GM21737 (cell line): Measurements from ENCODE around the gene CMTM4.
"Not testable (repeated sequence)": the region's sequence is repeated elsewhere in the genome, so short reads cannot be mapped to it uniquely, and the experiment has no call there.

Experiments
- ATAC-seq: cut with Tn5 transposase; IDR thresholded peaks from one replicate; pipeline ENCODE4 v1.9.1; 2021; ENCODE audit warnings: mild to moderate bottlenecking, moderate library complexity; ENCODE audit not compliant: unreplicated experiment

The CMTM4 gene

DNA sequence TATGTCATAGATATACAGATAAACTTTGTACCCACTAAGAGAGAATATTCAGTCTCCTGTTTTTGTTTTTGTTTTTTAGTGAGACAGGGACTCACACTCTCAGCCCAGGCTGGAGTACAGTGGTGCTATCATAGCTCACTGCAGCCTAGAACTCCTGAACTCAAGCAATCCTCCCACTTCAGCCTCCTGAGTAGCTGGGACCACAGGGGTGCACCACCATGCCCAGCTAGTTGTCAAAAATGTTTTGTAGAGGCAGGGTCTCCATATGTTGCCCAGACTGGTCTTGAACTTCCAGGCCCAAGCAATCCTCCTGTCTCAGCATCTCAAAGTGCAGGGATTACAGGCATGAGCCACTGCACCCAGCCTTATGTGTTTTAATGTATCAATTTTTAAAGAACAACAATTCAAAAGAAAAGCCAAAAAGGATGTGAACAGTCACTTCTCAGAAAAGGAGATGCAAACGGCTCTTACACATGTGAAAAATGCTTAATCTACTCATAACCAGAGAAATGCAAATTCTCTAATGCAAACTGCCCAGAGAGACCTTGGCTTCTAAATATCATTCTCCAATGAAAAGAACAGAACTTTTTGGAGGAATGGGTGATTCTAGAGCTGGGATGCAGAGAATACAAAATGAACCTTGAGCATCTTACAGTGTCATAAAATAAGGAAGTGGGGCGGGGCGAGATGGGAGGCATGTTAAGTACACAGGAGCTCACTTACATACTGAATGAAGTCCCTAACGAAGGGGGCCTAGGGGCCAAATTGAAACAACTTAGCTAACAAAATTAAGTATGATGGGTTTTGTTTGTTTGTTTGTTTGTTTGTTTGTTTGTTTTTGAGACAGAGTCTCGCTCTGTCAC, 99.3 kb downstream of the CMTM4 start:
- no peak for ATAC-seq

- ATAC-seq: not testable (repeated sequence)
Measured at GRCh38 chr16:66596559-66596958, 100.0 kb downstream of the CMTM4 start.

DNA sequence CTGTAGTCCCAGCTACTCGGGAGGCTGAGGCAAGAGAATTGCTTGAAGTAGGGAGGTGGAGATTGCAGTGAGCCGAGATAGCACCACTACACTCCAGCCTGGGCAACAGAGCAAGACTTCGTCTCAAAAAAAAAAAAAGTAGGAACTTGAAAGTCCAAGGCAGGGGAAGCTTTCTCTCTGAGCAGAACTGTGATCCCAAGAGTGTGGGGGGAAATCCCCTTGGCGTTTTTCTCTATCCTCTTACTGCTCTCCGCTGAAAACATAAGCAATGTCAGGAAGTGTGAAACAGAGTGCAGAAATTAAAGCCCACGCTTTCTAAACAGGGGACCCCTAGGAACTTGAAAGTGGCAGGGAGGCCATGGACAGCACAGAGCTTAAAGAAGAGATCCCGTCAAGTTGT, 101.8 kb downstream of the CMTM4 start:
- no peak for ATAC-seq

DNA sequence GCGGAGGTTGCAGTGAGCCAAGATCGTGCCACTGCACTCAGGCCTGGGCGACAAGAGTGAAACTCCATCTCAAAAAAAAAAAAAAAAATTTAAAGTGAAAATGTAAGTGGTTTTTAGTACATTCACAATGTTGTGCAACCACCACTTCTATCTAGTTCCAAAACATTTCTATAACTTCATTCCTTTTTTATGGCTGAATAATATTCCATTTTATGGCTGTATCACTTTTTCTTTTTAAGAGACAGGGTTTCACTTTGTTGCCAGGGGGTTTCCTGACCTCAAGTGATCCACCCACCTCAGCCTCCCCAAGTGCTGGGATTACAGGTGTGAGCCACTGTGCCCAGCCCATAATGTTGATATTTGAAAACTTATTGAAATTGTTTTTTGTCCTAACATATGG, 103.7 kb downstream of the CMTM4 start:
- no peak for ATAC-seq

GRCh38 chr16:66592241-66592640, 104.3 kb downstream of the CMTM4 start:
- ATAC-seq: no peak

- ATAC-seq: no peak
Measured at GRCh38 chr16:66591018-66591417, 105.5 kb downstream of the CMTM4 start.

GRCh38 chr16:66590322-66590721, 106.2 kb downstream of the CMTM4 start:
- no peak for ATAC-seq

DNA sequence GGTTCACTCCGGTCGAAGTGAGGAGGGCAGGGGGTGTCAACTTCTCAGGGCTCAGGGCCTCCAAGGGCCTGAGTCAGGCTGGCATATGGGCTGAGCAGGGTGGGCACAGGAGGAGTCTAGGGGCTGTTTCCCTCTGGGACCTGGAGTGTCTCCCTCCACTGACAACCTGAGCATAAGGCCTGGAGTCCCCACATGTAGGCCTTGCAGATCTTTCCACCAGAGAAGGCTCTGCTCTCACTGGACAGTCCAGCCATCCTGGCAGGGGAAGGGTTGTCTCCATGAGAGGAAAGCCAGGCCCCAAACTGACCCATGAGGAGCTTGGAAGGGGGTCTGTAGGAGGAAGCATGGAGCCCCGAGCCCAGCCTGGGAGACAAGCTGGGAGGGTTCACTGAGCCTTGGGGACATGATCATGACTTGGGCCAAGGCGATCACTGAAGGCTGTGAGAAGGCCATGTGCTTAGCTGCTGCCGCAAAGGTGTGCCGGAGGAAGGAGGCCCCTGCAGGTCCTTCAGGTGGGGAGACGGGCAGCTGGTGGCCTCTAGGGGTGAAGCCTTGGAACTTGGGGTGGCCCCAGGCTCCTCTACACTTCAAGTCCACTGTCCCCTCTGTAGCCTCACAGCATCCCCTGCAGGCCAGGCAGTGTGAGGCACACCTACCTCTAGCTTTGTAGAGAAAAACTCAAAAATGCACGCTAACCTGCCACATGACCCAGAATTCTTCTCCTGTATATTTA, 107.4 kb downstream of the CMTM4 start:
- ATAC-seq: no peak

GRCh38 chr16:66587881-66588600, 108.5 kb downstream of the CMTM4 start:
- ATAC-seq: no peak

DNA sequence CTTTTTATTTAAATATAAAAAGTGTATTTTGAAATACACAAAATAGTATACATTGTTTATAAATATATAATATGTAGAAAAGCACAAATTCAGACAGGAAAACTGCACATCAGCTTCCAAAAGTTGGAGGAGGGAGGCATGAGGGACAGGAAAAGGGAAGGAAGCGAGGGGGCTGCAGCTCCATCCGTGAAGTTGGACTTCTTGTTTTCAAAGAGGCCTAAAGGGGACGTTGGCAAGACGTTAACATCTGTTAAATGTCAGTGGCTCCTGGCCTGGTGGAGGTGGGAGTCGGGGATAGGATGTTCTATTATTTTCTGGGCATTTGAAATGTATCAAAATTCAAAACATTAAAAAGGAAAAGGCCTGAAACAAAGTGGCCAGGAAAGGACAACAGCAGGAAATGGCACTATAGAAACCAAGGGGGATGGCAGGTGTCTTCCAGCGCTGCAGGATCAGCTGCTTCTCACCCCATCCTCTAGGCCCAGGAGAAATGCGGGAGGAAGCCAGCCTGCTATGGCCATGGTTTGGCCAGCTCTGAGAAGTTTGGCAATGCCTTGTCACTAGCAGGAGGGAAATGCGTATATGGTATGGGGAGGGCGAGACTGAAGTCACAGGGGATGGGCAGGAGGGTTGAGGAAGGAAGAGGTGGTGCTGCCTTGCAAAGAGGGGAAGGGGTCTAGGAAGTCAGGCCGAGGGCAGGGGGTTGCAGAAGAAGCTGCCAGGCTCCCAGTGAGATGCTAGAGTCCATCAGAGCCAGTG, 110.9 kb downstream of the CMTM4 start:
- ATAC-seq: no peak

DNA sequence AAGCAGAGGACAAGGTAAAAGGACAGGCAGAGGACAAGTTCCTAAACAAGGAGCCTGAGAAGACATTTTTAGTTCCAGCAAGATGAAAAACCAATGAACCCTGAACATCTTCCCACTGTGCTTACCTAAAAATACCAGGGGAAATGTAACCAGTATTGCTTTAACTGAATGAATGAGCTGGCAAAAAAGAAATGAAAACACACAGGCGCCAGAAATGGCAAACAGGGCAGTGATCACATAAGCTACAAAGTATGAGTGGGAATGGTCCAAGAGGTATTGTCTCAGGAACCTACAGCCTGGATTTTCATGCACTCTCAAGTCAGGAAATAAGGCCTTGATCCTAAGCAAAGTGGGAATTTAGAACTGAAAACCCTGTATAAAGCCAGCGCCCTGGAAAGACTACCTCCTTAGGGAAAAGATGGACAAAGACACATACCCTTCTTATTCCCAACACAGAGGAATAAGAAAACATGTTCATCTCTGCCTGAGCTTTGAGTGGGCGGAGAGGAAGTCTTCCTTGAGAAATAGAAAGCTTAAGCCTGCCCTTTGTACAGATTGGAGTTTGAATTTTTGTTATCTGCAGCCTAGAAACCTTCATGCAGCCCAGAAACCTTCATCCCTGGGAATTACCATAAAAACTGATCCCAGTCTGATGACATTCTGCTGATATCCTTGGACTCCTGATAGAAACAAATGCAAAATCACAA, 115.1 kb downstream of the CMTM4 start:
- no peak for ATAC-seq

- no peak for ATAC-seq
Measured at GRCh38 chr16:66580605-66581209, 115.8 kb downstream of the CMTM4 start.

DNA sequence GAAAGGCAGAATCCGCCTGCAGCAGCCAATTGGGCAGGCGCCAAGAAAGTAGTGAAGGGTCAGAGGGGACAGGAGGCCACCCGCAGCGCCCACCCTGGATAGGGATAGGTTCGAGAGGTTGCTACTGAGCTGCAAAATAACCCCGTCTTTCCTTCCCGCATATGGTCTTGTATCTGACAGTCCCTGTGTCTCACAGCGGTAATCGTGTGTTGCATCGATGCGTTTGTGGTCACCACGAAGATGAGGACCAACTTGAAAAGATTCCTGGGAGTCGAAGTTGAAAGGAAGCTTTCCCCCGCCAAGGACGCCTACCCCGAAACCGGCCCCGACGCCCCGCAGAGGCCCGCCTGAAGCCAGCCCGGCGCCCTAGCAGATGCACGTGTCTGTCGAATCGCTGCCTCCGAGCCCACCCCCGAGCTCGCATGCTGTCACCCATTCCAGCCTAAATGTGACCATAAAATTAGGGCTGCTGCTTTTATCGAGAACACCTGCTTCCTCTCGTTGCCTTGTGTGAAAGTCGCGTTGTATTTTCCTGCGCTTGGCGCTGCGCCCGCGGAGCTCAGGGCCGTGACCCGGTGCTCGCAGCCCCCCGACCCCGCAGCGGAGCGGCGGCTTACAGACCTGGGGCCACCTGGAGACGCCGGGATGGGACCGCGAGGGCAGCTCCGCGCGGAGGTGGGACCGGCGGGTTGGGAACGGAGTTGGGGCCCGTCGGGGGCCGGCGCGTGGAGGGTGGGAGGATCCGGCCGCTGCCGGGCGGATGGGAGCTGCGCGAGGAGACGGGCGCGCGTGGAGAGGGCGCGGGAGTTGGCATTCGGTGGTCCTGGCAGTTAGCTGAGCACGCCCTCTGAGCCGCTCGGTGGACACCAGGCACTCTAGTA, 117.7 kb downstream of the CMTM4 start, which contains the start of gene CMTM2:
TSS of gene CMTM2 (plus strand) at position 813 of the 881 bp plus-strand sequence. CDS start 145 bp downstream, outside the sequence.
- ATAC-seq: no peak

DNA sequence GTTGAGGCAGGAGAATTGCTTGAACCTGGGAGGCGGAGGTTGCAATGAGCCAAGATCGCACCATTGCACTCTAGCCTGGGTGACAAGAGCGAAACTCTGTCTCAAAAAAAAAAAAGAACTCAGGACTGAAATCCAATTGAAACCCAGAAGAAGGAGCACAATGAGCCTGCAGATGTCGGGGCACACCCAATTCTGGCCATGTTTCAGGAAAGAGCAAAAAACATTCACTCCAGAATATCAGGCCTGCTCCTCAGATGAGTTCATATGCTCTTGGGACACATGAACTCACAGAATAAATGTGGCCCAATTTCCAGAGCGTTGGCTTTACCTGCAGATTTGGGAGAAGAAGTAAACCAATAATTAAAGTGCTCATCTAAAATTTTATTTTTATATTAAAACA, 120.2 kb downstream of the CMTM4 start:
- ATAC-seq: no peak

- no peak for ATAC-seq
Measured at GRCh38 chr16:66575060-66575459, 121.5 kb downstream of the CMTM4 start.

DNA sequence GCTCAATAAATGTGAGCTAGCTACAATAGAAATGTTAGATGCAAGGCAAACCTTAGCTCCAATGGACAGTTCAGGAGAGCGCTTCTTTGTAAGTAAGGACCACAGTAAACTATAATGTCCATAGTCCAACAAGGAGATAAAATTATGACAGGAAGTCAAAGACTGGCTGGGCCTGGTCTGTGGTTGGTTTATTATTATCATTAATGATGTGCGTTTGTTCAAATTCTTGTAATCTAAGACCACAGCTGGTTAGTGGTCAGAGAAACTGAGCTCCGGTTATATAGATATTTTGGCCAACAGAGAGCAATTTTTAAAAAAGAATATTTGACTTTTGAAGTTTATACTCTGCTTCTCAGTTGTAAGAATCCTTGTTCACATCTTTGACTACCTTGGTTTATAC, 122.0 kb downstream of the CMTM4 start:
- no peak for ATAC-seq

DNA sequence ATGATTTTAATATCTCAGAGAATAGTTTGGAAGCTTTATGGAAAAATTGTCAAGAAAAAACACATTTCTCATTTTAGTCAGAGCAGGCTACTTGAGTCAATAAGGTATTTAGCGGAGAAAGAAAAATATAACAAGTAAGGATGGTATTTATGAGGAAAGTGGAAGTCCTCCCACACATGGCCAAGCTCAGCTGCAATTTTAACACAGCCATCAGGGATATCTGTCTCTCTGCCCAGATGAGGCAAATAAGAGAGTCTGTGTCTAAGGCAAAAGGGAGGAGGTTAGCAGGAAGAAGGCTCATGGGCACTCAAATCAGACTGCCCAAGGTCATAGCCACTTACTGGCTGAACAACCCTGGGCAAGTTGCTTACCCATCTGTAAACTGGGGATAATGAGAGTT, 122.5 kb downstream of the CMTM4 start:
- no peak for ATAC-seq

GRCh38 chr16:66572356-66572755, 124.2 kb downstream of the CMTM4 start:
- no peak for ATAC-seq
